C4-2B (cell line): ENCODE measurements around the gene PI4K2B.

ENCODE experiments used
- ZFX ChIP-seq: fragments of 450-650 bp; IDR thresholded peaks from 2 replicates; pipeline ENCODE4 v1.6.1; 2017
- TF ChIP-seq, protein P1 (sequence below): fragments of 450-650 bp; conservative IDR thresholded peaks from 2 replicates; pipeline ENCODE4 v1.5.1; 2017; ENCODE audit warnings: mild to moderate bottlenecking

- TF ChIP-seq, protein P1, sequence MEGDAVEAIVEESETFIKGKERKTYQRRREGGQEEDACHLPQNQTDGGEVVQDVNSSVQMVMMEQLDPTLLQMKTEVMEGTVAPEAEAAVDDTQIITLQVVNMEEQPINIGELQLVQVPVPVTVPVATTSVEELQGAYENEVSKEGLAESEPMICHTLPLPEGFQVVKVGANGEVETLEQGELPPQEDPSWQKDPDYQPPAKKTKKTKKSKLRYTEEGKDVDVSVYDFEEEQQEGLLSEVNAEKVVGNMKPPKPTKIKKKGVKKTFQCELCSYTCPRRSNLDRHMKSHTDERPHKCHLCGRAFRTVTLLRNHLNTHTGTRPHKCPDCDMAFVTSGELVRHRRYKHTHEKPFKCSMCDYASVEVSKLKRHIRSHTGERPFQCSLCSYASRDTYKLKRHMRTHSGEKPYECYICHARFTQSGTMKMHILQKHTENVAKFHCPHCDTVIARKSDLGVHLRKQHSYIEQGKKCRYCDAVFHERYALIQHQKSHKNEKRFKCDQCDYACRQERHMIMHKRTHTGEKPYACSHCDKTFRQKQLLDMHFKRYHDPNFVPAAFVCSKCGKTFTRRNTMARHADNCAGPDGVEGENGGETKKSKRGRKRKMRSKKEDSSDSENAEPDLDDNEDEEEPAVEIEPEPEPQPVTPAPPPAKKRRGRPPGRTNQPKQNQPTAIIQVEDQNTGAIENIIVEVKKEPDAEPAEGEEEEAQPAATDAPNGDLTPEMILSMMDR: no peak
- no peak for TF ChIP-seq ZFX
These were observed 86.5 kb downstream of the PI4K2B start for GRCh38 chr4:25320336-25320735.
